ENCODE data around the gene LGSN. TPM values are rescaled to one million over a fixed set of nuclear protein-coding genes. Genes with fewer than 3 reads are reported as not detected.
"Not testable (repeated sequence)": the region's sequence is repeated elsewhere in the genome, so short reads cannot be mapped to it uniquely, and the experiment has no call there.

LGSN gene
- total RNA-seq, 2 experiments from 2014 or later, result 0.17 to 0.40 TPM

DNA sequence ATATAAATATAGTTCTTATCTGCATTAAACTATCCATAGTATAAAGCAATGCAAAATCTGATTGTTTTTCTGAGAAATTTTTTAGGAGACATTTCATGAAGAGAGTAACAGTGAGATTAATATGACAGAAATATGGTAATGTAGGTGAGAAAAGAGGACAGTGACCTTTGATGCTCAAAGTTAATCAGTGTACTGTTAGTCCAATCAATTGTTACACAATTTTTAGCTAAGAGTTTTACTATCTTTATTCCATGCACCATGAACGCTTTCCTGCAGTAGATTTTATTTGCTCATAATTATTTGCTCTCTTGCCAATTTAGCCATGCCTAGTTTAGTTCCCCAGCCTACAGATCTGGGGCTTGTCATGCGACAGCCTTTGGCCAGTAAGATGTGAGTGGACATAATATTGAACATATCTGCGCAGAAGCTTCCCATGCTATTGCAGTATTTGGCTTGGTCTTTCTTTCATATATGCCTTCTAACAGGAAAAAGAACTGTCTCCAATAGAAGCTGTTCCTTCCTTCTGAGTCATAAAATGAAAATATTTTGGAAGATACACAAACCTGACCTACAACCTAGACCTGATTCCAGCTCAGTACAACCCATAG lies 69.8 kb downstream of the LGSN start:
- Mint-ChIP-seq H3K4me3 (no peak overlapping the region), H3K9me3 (no peaks in the 10 kb centered on the region), H3K27me3 (no peaks in the 10 kb centered on the region), H3K36me3 (no peaks in the 10 kb centered on the region), H3K27ac (no peak overlapping the region), H3K4me1 (no peaks in the 10 kb centered on the region)
- DNase-seq, result no peak
- ATAC-seq (ENCODE audit: low read depth), result no peak
- POLR2A ChIA-PET, result no interaction called here

DNA sequence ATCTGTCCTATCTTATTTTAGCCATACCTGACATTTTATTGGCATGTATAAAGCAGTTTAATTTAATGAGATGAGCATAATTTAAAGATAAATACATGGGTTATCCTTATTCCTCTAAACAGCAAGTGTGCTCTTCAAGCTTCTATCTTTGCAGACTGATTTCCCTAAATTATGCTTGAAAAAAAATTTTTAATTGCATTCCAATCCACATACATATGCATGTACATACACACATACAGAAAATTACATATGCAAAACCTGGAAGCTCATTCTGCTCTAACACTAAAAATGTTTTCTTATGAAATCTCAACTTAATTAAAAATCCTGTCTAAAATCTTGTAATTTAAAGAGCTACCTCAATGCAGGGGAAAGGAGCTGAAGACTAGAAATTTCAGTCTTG lies 73.2 kb downstream of the LGSN start:
- ATAC-seq (ENCODE audit: low read depth) (no peak), DNase-seq (no peak)
- POLR2A ChIA-PET, result interaction anchor here (0.7 kb wide), 1 partner anchor 267 kb away, joined by 3 read pairs; no protein-coding TSS in a partner anchor
- no peak overlapping the region for H3K4me3 Mint-ChIP-seq
- no peaks in the 10 kb centered on the region for H3K9me3 Mint-ChIP-seq
- H3K27me3 Mint-ChIP-seq, result no peaks in the 10 kb centered on the region
- H3K36me3 Mint-ChIP-seq, result no peaks in the 10 kb centered on the region
- H3K4me1 Mint-ChIP-seq, result no peaks in the 10 kb centered on the region
- H3K27ac Mint-ChIP-seq, result no peak overlapping the region

DNA sequence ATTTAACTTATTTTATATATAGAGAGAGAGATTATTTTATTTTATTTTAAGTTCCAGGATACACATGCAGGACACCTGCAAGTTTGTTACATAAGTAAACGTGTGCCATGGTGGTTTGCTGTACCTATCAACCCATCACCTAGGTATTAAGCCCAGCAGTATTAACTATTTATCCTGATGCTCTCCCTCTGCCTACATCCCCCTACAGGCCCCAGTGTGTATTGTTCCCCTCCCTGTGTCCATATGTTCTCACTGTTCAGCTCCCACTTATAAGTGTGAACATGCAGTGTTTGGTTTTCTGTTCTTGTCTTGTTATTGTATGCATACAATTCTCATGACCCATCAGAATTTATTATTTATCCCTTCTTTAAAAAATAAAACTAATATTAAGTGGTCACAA lies 73.9 kb downstream of the LGSN start:
- POLR2A ChIA-PET, result no interaction called here
- Mint-ChIP-seq H3K27me3 (no peaks in the 10 kb centered on the region), H3K36me3 (no peaks in the 10 kb centered on the region), H3K4me3 (no peak overlapping the region), H3K4me1 (no peaks in the 10 kb centered on the region), H3K27ac (no peak overlapping the region), H3K9me3 (no peaks in the 10 kb centered on the region)
- DNase-seq, result no peak
- no peak for ATAC-seq (ENCODE audit: low read depth)

DNA sequence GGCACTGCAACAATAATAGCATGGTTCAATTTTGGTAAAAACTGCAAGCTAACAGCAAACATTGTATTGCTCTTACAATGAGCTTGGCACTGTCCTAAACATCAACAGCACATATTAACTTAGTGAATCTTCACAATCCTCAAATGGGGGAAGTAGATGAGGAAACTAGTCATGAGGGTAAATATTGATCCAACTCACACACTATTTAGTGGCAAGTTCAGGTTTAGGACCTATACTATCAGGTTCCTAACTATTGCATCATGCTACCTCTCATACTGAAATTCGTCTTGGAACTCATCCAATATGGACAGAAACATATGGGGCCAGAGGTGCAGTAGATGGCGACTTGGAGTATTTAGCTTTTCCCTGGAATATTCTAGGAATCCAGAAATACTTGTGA lies 74.4 kb downstream of the LGSN start:
- Mint-ChIP-seq H3K4me3 (no peak overlapping the region), H3K36me3 (no peaks in the 10 kb centered on the region), H3K27me3 (no peaks in the 10 kb centered on the region), H3K4me1 (no peaks in the 10 kb centered on the region), H3K27ac (no peak overlapping the region), H3K9me3 (no peaks in the 10 kb centered on the region)
- no peak for ATAC-seq (ENCODE audit: low read depth)
- DNase-seq, result no peak
- POLR2A ChIA-PET, result no interaction called here

DNA sequence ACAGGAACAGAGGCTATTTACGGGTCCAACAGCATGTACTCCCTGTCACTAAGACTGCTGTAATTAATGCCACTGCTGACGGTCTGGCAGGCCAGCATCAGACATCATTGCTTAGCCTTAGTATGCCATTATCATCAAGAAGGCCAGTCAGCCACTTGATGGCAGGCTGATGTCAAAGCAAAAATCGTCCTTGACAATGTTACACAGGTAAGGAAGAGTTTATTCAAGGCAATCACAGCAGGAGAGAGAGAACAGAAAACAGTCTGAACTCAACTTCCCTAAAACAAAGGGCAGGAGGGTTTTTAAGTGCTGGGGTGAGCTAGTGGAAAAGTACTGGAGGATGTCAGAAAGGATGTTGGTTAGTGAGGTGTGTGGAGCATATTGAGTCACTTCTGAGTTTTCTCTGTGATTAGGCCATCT lies 83.4 kb downstream of the LGSN start:
- Mint-ChIP-seq H3K9me3 (no peaks in the 10 kb centered on the region), H3K27me3 (no peaks in the 10 kb centered on the region), H3K4me1 (no peaks in the 10 kb centered on the region), H3K36me3 (no peaks in the 10 kb centered on the region), H3K4me3 (no peak overlapping the region), H3K27ac (no peak overlapping the region)
- ATAC-seq (ENCODE audit: low read depth) (no peak), DNase-seq (no peak)
- POLR2A ChIA-PET, result no interaction called here

DNA sequence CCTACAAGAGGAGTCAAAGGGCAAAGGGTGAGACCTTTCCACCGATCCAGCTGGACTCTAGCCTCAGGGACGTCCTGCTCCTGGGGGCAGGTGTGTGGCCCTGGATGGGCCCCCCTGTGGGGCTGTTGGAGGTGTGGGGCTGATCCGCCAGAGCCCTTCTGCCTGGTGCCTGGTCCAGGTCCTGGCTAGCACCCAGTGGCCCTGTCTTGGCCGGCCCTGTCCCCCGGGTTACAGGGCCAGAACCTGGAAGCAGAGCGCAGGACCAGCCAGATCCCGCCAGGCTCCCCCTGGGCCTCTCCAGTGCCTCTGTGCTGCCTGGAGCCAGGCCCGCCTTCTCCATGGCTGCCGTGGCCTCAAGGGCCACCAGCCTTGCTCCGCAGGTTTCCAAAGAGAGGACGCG lies 89.3 kb downstream of the LGSN start:
- H3K27me3 Mint-ChIP-seq; H3K4me1 Mint-ChIP-seq; POLR2A ChIA-PET; H3K27ac Mint-ChIP-seq; H3K4me3 Mint-ChIP-seq; H3K9me3 Mint-ChIP-seq; DNase-seq; H3K36me3 Mint-ChIP-seq; ATAC-seq (ENCODE audit: low read depth): not testable (repeated sequence)

DNA sequence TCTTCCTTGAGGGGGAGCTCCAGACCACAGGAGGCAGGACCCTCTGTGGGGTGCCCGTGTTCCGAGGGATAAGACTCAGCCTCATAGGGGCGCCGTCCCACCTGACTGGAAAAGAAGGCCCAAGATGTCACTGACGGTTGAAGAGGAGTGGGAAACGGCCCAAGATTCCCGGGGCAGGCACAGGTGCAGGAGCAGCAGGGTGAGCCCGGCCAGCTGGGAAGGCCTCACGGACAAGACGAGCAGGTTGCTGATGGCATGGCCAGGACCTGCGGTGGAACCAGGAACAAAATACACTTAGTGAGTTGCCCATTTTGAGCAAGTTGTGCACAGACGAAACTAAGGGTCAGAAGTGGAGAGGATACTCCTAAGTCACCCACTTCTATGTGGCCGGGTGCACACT lies 89.8 kb downstream of the LGSN start:
- ATAC-seq (ENCODE audit: low read depth); POLR2A ChIA-PET; H3K4me3 Mint-ChIP-seq; H3K36me3 Mint-ChIP-seq; H3K9me3 Mint-ChIP-seq; H3K27me3 Mint-ChIP-seq; H3K4me1 Mint-ChIP-seq; DNase-seq; H3K27ac Mint-ChIP-seq: not testable (repeated sequence)

DNA sequence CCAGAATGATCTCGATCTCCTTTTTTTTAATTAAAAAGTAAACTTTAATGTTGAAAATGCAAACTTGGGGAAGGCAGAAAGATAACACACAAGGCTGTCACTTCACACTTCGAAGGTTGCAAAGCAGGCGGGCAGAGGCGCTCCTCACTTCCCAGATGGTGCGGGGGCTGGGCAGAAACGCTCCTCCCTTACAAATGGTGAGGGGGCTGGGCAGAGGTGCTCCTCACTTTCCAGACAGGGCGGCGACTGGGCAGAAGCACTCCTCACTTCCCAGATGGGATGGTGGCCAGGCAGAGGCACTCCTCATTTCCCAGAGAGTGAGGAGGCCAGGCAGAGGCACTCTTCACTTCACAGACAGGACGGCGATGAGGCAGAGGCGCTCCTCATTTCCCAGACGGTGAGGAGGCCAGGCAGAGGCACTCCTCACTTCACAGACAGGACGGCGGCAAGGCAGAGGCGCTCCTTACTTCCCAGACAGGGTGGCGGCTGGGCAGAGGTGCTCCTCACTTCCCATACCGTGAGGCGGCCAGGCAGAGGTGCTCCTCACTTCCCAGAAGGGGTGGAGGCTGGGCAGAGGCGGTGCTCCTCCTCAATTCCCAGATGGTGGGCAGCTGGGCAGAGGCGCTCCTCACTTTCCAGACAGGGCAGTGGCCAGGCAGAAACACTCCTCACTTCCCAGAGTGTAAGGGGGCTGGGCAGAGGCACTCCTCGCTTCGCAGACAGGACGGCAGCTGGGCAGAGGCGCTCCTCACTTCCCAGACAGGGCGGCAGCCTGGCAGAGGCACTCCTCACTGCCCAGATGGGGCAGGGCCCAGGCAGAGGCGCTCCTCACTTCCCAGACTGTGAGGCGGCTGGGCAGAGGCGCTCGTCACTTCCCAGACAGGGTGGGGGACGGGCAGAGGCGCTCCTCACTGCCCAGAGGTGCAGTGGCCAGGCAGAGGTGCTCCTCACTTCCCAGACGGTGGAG lies 91.6 kb downstream of the LGSN start:
- H3K36me3 Mint-ChIP-seq; POLR2A ChIA-PET; H3K27me3 Mint-ChIP-seq; DNase-seq; ATAC-seq (ENCODE audit: low read depth); H3K27ac Mint-ChIP-seq; H3K9me3 Mint-ChIP-seq; H3K4me1 Mint-ChIP-seq; H3K4me3 Mint-ChIP-seq: not testable (repeated sequence)

DNA sequence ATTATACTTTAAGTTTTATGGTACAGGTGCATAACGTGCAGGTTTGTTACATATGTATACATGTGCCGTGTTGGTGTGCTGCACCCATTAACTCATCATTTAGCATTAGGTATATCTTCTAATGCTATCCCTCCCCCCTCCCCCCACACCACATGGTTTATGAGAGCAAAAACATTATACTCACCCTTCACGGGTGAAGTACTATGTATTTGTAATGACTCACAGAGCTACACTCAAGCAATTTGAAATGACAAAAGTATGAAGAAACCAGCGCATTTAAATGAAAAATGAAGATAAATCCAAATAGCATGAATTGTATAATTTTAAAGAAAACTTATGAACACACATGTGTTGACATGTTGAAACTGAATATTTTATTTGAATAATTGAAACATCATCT lies 93.8 kb downstream of the LGSN start:
- H3K4me1 Mint-ChIP-seq; H3K27me3 Mint-ChIP-seq; H3K9me3 Mint-ChIP-seq; H3K4me3 Mint-ChIP-seq; ATAC-seq (ENCODE audit: low read depth); POLR2A ChIA-PET; H3K27ac Mint-ChIP-seq; H3K36me3 Mint-ChIP-seq; DNase-seq: not testable (repeated sequence)

Other genes with a start within 250 kb of the LGSN start
- 1 to 10 TPM in 1 of 2 experiments, under 1 TPM in 1; 0.94 to 1.1 TPM for gene FKBP1C, start 108.5 kb downstream of the LGSN start, total RNA-seq

Data from activated naive CD8-positive, alpha-beta T cell treated with anti-CD3 and anti-CD28 coated beads, Interleukin-2, amount 10 ng/mL, durations not matched to agents 7 days and 5 days (primary cell).